Measurements from ENCODE around the gene FNBP1. TPM values are rescaled to one million over a fixed set of nuclear protein-coding genes. Genes with fewer than 3 reads are reported as not detected.
"Not testable (repeated sequence)": the region's sequence is repeated elsewhere in the genome, so short reads cannot be mapped to it uniquely, and the experiment has no call there.

Gene FNBP1
- total RNA-seq, 1 donor from 2014 or later: 12.1 TPM

DNA sequence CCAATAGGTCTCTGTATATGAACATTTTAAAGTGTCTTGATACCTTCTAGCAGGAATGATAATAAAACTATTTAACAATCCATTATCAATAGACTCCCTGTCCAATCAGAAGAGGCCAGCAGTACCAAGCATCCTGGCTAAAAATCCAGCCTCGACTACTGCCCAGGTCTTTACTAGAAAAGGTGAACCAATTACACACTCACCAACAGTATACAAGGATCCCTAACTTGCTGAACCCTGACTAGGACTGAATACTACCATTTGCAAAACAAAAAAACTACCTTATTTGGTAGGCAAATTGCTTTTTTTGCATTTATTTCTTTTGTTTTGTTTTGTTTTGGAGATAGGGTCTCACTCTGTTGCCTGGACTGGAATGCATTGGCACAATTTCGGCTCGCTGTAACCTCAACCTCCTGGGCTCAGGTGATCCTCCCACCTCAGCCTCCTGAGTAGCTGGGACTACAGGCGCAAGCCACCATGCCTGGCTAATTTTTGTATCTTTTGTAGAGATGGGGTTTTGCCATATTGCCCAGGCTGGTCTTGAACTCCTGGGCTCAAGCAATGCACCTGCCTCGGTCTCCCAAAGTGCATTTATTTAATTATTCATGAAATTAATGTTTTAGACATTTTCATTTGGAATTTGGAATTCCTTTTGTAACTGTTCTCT lies 27.5 kb downstream of the FNBP1 start:
- H3K4me3 ChIP-seq (ENCODE audit: low read depth, low read length): no peak overlapping the region
- TF ChIP-seq, protein P1, sequence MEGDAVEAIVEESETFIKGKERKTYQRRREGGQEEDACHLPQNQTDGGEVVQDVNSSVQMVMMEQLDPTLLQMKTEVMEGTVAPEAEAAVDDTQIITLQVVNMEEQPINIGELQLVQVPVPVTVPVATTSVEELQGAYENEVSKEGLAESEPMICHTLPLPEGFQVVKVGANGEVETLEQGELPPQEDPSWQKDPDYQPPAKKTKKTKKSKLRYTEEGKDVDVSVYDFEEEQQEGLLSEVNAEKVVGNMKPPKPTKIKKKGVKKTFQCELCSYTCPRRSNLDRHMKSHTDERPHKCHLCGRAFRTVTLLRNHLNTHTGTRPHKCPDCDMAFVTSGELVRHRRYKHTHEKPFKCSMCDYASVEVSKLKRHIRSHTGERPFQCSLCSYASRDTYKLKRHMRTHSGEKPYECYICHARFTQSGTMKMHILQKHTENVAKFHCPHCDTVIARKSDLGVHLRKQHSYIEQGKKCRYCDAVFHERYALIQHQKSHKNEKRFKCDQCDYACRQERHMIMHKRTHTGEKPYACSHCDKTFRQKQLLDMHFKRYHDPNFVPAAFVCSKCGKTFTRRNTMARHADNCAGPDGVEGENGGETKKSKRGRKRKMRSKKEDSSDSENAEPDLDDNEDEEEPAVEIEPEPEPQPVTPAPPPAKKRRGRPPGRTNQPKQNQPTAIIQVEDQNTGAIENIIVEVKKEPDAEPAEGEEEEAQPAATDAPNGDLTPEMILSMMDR (IDR thresholded peaks at IDR 0.05; ENCODE audit: insufficient read depth, low read length, poor library complexity, severe bottlenecking): no peak
- no peaks in the 10 kb centered on the region for H3K27me3 ChIP-seq (ENCODE audit: control insufficient read depth, insufficient read depth, low read length)
- no peak for DNase-seq (ENCODE audit: low read depth)
- no peaks in the 10 kb centered on the region for H3K36me3 ChIP-seq (ENCODE audit: control insufficient read depth, insufficient read depth, low read length)

DNA sequence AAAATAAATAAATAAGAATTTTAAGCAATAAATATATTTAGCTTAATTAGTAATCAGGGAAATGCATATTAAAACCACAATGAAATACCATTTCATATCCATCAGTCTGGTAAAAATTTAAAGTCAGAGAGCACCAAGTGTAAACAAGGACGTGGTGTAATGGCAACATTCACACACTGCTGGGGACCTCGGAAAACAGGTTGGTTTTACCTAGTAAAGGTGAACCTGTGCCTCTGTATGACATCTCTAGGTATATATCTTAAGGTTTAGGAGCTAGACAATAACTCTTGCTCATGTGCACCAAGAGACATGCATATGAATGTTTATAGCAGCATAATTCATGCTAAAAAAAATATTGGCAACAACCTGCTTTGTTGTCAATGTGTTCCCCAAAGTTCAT lies 29.7 kb downstream of the FNBP1 start:
- TF ChIP-seq, protein P1 (IDR thresholded peaks at IDR 0.05; ENCODE audit: insufficient read depth, low read length, poor library complexity, severe bottlenecking): no peak
- no peaks in the 10 kb centered on the region for H3K27me3 ChIP-seq (ENCODE audit: control insufficient read depth, insufficient read depth, low read length)
- no peaks in the 10 kb centered on the region for H3K36me3 ChIP-seq (ENCODE audit: control insufficient read depth, insufficient read depth, low read length)
- H3K4me3 ChIP-seq (ENCODE audit: low read depth, low read length): no peak overlapping the region
- no peak for DNase-seq (ENCODE audit: low read depth)

DNA sequence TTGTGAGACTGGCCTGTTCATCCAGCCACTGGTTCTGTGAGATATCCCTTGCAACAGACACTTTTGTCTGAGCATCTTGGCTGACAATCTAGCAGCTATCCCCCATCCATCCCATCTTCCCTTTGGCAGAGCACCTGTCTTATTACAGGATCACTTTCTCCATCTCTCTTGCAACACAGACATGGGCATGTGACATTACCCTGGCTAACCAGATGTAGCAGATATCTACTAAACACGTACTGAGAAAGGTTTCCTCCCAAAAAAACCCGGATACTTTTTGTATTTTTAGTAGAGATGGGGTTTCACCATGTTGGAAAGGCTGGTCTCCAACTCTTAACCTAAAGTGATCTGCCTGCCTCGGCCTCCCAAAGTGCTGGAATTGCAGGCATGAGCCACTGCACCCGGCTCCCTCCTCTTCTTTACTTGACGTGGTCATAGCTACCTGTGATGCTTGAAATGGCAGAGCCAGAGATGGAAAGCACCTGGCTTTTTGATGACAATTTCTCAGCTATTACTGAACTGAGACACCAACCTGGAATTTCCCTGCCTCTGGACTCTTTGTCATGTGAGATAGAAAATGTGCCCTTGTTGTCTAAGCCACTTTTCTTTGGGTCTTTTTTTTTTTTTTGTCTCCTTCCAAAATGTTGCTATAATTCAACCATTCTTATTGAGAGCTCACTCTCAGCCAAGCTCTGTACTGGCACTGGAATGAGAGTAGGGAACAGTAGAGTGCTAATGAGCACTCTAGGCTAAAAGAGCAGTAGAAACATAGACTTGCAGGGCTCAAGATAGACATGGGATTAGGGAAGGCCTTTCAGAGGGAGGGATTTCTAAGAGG lies 32.6 kb downstream of the FNBP1 start:
- no peaks in the 10 kb centered on the region for H3K36me3 ChIP-seq (ENCODE audit: control insufficient read depth, insufficient read depth, low read length)
- H3K27me3 ChIP-seq (ENCODE audit: control insufficient read depth, insufficient read depth, low read length): no peaks in the 10 kb centered on the region
- no peak for DNase-seq (ENCODE audit: low read depth)
- TF ChIP-seq, protein P1 (IDR thresholded peaks at IDR 0.05; ENCODE audit: insufficient read depth, low read length, poor library complexity, severe bottlenecking): no peak
- no peak overlapping the region for H3K4me3 ChIP-seq (ENCODE audit: low read depth, low read length)

DNA sequence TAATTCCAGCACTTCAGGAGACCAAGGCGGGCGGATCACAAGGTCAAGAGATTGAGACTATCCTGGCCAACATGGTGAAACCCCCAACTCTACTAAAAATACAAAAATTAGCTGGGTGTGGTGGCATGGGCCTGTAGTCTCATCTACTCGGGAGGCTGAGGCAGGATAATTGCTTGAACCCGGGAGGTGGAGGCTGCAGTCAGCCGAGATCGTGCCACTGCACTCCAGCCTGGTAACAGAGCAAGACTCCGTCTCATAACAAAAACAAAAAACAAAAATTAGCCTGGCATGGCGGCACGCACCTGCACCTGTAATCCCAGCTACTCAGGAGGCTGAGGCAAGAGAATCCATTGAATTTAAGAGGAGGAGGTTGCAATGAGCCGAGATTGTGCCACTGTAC lies 33.4 kb downstream of the FNBP1 start:
- not testable (repeated sequence) for DNase-seq (ENCODE audit: low read depth)

DNA sequence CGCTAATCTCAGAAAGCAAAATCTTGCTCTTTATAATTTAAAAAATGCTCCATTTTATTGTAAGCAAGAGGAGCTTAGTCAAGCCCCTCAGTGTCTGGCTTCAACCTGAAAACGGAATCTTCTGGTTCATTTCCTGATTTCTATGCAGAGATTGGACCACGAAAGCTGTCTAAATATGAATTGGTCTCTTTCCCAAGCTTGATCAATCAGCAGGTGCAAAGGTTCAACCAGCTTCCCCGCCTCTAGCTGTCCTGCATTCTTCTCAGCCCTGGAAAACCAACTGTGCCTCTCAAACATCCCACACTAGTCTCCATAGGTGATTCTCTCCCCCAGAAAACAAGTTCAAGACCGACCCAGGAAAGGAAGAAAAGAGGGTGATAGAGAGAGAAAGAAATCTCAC lies 34.5 kb downstream of the FNBP1 start:
- TF ChIP-seq, protein P1 (IDR thresholded peaks at IDR 0.05; ENCODE audit: insufficient read depth, low read length, poor library complexity, severe bottlenecking): no peak
- DNase-seq (ENCODE audit: low read depth): no peak
- no peaks in the 10 kb centered on the region for H3K36me3 ChIP-seq (ENCODE audit: control insufficient read depth, insufficient read depth, low read length)

More for the DNA sequence above, 33.4 kb downstream of the FNBP1 start:
- H3K4me3 ChIP-seq (ENCODE audit: low read depth, low read length); H3K27me3 ChIP-seq (ENCODE audit: control insufficient read depth, insufficient read depth, low read length); H3K36me3 ChIP-seq (ENCODE audit: control insufficient read depth, insufficient read depth, low read length): not testable (repeated sequence)

DNA sequence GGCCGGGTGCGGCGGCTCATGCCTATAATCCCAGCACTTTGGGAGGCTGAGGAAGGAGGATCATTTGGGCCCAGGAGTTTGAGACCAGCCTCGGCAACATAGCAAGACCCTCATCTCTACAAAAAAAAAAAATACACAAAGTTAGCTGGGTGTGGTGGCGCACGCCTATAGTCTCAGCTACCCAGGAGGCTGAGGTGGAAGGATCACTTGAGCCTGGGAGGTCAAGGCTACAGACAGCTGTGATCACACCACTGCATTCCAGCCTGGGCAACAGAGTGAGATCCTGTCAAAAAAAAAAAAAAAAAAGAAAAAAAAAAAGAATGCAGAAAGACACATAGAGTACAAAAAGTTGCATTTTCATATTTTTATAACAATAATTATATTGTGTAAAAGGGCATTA lies 36.0 kb downstream of the FNBP1 start:
- DNase-seq (ENCODE audit: low read depth); H3K27me3 ChIP-seq (ENCODE audit: control insufficient read depth, insufficient read depth, low read length); H3K36me3 ChIP-seq (ENCODE audit: control insufficient read depth, insufficient read depth, low read length); H3K4me3 ChIP-seq (ENCODE audit: low read depth, low read length): not testable (repeated sequence)

More for the DNA sequence above, 34.5 kb downstream of the FNBP1 start:
- Histone ChIP-seq H3K4me3 (ENCODE audit: low read depth, low read length) (no peak overlapping the region), H3K27me3 (ENCODE audit: control insufficient read depth, insufficient read depth, low read length) (no peaks in the 10 kb centered on the region)
